Body of pancreas (tissue), 4 donors: ENCODE measurements around the gene FAM111A. TPM values are rescaled to one million over a fixed set of nuclear protein-coding genes. Genes with fewer than 3 reads are reported as not detected.

Experiments used
- ATAC-seq: fragments of 150-250 bp; one replicate; pipeline ENCODE4 v1.9.1; 2016
- DNase-seq, 4 donors: peaks; one replicate each; pipeline ENCODE4 v3.0.0-alpha.2; 2019
- H3K27ac ChIP-seq, 4 donors: fragments of 200-600 bp; sonication (generic); 1 replicate in 3 of 4; 2 replicates in 1 of 4; pipeline versions ENCODE4 v1.5.1 to v1.6.1; 2016 to 2019; ENCODE audit warnings: mild to moderate bottlenecking in 1 of 4, mixed read lengths in 1 of 4, moderate library complexity in 1 of 4
- H3K27me3 ChIP-seq, 2 donors: fragments of 200-600 bp; sonication (generic); one replicate each; pipeline ENCODE4 v1.6.0; 2016; ENCODE audit warnings: mild to moderate bottlenecking in 1 of 2
- H3K36me3 ChIP-seq, 2 donors: fragments of 200-600 bp; sonication (generic); replicated peaks in 1 of 2; 2 replicates each; pipeline ENCODE4 v1.5.1; 2016; ENCODE audit warnings: low read depth in 2 of 2; ENCODE audit not compliant: insufficient read depth in 1 of 2
- H3K4me1 ChIP-seq: fragments of 200-600 bp; sonication (generic); one replicate; pipeline ENCODE4 v1.6.0; 2016
- H3K4me3 ChIP-seq, 2 donors: fragments of 200-600 bp; sonication (generic); 1 replicate in 1 of 2; 2 replicates in 1 of 2; pipeline ENCODE4 v1.5.1; 2016 to 2019
- H3K9me3 ChIP-seq, 3 donors: fragments of 200-600 bp; sonication (generic); 1 replicate in 2 of 3; 2 replicates in 1 of 3; pipeline ENCODE4 v1.5.1; 2016
- POLR2A ChIP-seq, 3 donors: fragments of 450-650 bp; IDR thresholded peaks; one replicate each; pipeline ENCODE4 v1.6.1; 2016; ENCODE audit warnings: antibody characterized with exemption in 3 of 3, mild to moderate bottlenecking in 2 of 3
- WGBS, 2 donors: methylation state at CpG; one replicate each; pipeline ENCODE4 v1.1.5; 2017; 5-methylcytosine and 5-hydroxymethylcytosine counted together
- intact Hi-C: fragments of 100-400 bp; cut with DNase I; formaldehyde crosslinking; loops from one replicate; pipeline ENCODE4 v1.15.1; 2023
- total RNA-seq, 2 donors: library from RNA; depleted of rRNA; stranded (reverse); fragments of >200 nt; gene quantifications; one replicate each; pipeline ENCODE4 v1.1.0, GENCODE V29; 2016
- TF ChIP-seq, protein P1 (sequence below), 7 experiments: fragments of 450-650 bp in 4 of 7; fragments of 200-600 bp in 3 of 7; sonication (generic) in 3 of 7; IDR thresholded peaks; one replicate each; pipeline ENCODE4 v1.5.1; 2016 to 2019; ENCODE audit warnings: antibody characterized with exemption in 7 of 7

FAM111A gene
- total RNA-seq, 2 donors from 2014 or later: 17.4 to 43.8 TPM

DNA sequence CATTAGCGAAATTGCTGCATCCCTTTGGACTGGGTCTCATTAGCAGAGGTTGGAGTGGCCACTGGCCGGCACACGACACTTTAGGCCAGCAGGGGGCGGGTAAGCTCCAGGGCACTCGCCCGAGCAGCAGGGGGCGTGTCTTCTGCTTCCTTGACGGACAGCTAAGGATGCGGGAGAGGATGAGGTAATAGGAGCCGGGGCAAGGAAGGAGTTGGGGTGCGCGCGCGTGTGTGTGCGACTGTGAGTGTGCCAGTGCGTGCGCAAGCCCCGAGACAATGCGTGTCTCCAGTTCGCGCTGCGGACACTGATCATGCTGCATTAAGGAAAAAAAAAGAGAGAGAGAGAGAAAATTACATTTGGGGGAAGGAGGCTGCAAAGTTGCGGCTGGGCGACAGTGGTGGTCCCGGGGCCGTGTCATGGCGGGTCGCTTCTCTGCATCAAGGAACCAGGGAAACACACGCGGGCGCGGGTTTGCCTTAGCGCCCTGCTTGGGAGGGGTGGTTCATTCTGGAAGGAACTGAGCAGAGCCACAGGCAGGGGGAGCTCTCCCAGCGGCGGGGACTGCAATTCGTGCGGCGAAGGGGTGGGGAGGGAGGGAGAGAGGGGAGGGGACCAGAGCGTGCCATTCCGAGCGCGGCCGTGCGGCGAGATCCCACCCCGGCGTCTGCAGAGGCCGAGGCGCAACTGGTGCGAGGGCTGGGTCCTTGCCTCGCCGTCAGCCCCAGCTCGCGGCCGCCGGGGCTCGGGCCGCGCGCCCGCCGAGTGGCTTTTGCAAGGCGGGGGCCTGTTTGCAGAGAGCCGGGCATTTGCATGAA, 29.1 kb downstream of the FAM111A start, which contains the start of gene DTX4:
Gene DTX4 (plus strand): TSS at position 625 of the 815 bp plus-strand sequence. CDS start 464 bp downstream, outside the sequence.
- WGBS, 2 donors: 0% methylated on average over 51 to 64 of the region's 64 CpGs
- ATAC-seq (peak; percentile 89), DNase-seq (peak; percentile 95 to 98 (median 96))
- Histone ChIP-seq H3K4me3 (peak within 1 kb of the TSS; percentile 37 to 60), H3K27ac (peak within 1 kb of the TSS; percentile 52 to 85 (median 75)), H3K4me1 (peaks cover 25% of the 10 kb centered on the region), H3K27me3 (no peaks in the 10 kb centered on the region), H3K9me3 (no peaks in the 10 kb centered on the region), H3K36me3 (no peaks in the 10 kb centered on the region)
- intact Hi-C loops: no loop called here
- TF ChIP-seq, protein P1, sequence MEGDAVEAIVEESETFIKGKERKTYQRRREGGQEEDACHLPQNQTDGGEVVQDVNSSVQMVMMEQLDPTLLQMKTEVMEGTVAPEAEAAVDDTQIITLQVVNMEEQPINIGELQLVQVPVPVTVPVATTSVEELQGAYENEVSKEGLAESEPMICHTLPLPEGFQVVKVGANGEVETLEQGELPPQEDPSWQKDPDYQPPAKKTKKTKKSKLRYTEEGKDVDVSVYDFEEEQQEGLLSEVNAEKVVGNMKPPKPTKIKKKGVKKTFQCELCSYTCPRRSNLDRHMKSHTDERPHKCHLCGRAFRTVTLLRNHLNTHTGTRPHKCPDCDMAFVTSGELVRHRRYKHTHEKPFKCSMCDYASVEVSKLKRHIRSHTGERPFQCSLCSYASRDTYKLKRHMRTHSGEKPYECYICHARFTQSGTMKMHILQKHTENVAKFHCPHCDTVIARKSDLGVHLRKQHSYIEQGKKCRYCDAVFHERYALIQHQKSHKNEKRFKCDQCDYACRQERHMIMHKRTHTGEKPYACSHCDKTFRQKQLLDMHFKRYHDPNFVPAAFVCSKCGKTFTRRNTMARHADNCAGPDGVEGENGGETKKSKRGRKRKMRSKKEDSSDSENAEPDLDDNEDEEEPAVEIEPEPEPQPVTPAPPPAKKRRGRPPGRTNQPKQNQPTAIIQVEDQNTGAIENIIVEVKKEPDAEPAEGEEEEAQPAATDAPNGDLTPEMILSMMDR (IDR thresholded peaks at IDR 0.05): peak; percentile 70 to 99 (median 97)
- TF ChIP-seq POLR2A (IDR thresholded peaks at IDR 0.05): peak in 2 of 3 donors; percentile 12 to 37

- Histone ChIP-seq H3K27me3 (no peaks in the 10 kb centered on the region), H3K4me1 (peaks cover 25% of the 10 kb centered on the region), H3K4me3 (peak overlapping the region; percentile 37 to 60), H3K9me3 (no peaks in the 10 kb centered on the region), H3K36me3 (no peaks in the 10 kb centered on the region), H3K27ac (peak overlapping the region; percentile 30 to 85 (median 75))
- 1 to 2% methylated on average over 6 to 61 of the region's 70 CpGs for WGBS, 2 donors
- peak in 1 of 3 donors; percentile 11 for TF ChIP-seq POLR2A (IDR thresholded peaks at IDR 0.05)
- TF ChIP-seq, protein P1 (IDR thresholded peaks at IDR 0.05): no peak
- DNase-seq: peak; percentile 22 to 36 (median 30)
- peak; percentile 11 for ATAC-seq
- intact Hi-C loops: no loop called here
Observed at GRCh38 chr11:59172345-59173079, 29.9 kb downstream of the FAM111A start.

- DNase-seq (peak; percentile 18 to 37 (median 23)), ATAC-seq (no peak)
- H3K27me3 ChIP-seq: no peaks in the 10 kb centered on the region
- peak overlapping the region in 1 of 2 donors; percentile 12 for H3K4me3 ChIP-seq
- 23 to 32% methylated on average over 29 to 37 of the region's 37 CpGs for WGBS, 2 donors
- TF ChIP-seq, protein P1 (IDR thresholded peaks at IDR 0.05): no peak
- TF ChIP-seq POLR2A (IDR thresholded peaks at IDR 0.05): peak in 1 of 3 donors; percentile 6
- H3K9me3 ChIP-seq: no peaks in the 10 kb centered on the region
- H3K27ac ChIP-seq: peak overlapping the region; percentile 68 to 85 (median 76)
- intact Hi-C loops: no loop called here
- peaks cover 25% of the 10 kb centered on the region for H3K4me1 ChIP-seq
- H3K36me3 ChIP-seq: no peaks in the 10 kb centered on the region
Observed at GRCh38 chr11:59173080-59173963, 30.7 kb downstream of the FAM111A start.

DNA sequence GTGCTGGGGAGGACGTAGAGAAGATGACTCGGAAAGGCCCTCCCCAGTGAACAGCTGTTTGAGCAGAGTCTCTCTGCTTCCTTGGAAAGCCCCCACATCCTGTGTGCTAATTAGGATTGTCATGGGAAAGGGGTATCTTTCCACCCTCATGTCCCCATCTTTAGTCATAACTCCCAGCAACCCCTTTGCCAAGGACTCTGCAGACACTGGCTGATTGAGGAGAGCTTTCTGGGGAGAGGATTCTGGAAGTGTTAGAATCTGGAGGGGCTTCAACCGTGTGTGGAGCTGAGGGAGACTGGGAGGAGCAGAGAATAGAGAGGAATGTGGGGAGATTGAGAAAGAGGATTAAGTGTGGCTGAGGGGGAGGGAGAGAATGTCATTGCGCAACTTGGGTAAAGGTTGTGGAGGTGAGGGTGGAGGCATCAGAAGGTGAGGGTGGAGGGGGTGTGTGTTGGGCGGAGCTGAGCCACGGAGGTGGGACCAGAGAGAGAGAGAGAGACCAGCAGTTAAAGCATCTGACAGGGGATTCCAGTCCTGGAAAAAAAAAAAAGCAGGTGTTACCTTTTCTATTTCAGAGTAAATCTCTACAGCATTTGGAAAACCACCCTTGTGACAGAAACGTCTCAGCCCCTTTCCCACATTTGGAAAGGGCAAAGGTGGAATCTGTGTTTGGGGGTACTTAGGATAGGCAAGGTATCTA, 31.5 kb downstream of the FAM111A start:
- TF ChIP-seq POLR2A (IDR thresholded peaks at IDR 0.05): peak in 2 of 3 donors; percentile 46 to 54
- TF ChIP-seq, protein P1 (IDR thresholded peaks at IDR 0.05): peak in 1 of 7 experiments; percentile 4
- Histone ChIP-seq H3K36me3 (no peaks in the 10 kb centered on the region), H3K9me3 (no peaks in the 10 kb centered on the region), H3K4me1 (peaks cover 25% of the 10 kb centered on the region), H3K4me3 (no peak overlapping the region), H3K27me3 (no peaks in the 10 kb centered on the region), H3K27ac (peak overlapping the region; percentile 68 to 85 (median 76))
- peak; percentile 54 for ATAC-seq
- DNase-seq: peak; percentile 56 to 80 (median 70)
- intact Hi-C loops: no loop called here
- 40 to 41% methylated on average over 7 of the region's 7 CpGs for WGBS, 2 donors
